ENCODE data around the gene FANCI.

The FANCI gene

GRCh38 chr15:89361451-89362202 is 117.8 kb downstream of the FANCI start:
- DNase-seq (ENCODE audit: low read depth), result no peak
- no peak for TF ChIP-seq CTCF (IDR thresholded peaks at IDR 0.05; ENCODE audit: low read depth, low read length, missing control alignments)
- no peak overlapping the region for H3K4me3 ChIP-seq (ENCODE audit: low read depth, low read length)

GRCh38 chr15:89362203-89363101 is 118.7 kb downstream of the FANCI start:
- H3K4me3 ChIP-seq (ENCODE audit: low read depth, low read length), result no peak overlapping the region

GRCh38 chr15:89363133-89363532 is 119.4 kb downstream of the FANCI start:
- no peak for TF ChIP-seq CTCF (IDR thresholded peaks at IDR 0.05; ENCODE audit: low read depth, low read length, missing control alignments)
- no peak overlapping the region for H3K4me3 ChIP-seq (ENCODE audit: low read depth, low read length)
- no peak for DNase-seq (ENCODE audit: low read depth)

More at GRCh38 chr15:89362203-89363101, 118.7 kb downstream of the FANCI start:
- DNase-seq (ENCODE audit: low read depth), result no peak
- no peak for TF ChIP-seq CTCF (IDR thresholded peaks at IDR 0.05; ENCODE audit: low read depth, low read length, missing control alignments)

DNA sequence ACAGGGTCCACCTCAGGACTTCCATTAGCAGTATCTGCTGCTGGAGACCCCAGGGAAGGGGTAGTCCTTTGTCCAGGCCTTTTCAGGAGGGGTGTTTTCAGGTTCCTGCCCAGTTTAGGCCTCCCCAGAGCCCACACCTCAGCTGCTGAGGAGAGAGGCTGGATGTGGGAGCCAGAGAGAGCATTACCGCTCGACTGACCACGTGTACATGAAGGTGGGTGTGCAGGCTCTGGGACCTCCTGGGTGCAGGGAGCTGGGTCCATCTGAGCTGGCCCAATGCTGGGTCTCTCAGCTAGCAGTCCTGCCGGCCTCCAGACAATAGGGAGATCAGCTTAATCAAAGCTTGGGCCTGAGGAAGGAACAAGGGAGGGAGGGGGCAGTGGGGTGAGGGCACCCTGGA is 120.0 kb downstream of the FANCI start:
- DNase-seq (ENCODE audit: low read depth), result no peak
- no peak overlapping the region for H3K4me3 ChIP-seq (ENCODE audit: low read depth, low read length)
- no peak for TF ChIP-seq CTCF (IDR thresholded peaks at IDR 0.05; ENCODE audit: low read depth, low read length, missing control alignments)

- no peak for TF ChIP-seq CTCF (IDR thresholded peaks at IDR 0.05; ENCODE audit: low read depth, low read length, missing control alignments)
- DNase-seq (ENCODE audit: low read depth), result no peak
- H3K4me3 ChIP-seq (ENCODE audit: low read depth, low read length), result no peak overlapping the region
Measured at GRCh38 chr15:89364341-89364740, 120.6 kb downstream of the FANCI start.

DNA sequence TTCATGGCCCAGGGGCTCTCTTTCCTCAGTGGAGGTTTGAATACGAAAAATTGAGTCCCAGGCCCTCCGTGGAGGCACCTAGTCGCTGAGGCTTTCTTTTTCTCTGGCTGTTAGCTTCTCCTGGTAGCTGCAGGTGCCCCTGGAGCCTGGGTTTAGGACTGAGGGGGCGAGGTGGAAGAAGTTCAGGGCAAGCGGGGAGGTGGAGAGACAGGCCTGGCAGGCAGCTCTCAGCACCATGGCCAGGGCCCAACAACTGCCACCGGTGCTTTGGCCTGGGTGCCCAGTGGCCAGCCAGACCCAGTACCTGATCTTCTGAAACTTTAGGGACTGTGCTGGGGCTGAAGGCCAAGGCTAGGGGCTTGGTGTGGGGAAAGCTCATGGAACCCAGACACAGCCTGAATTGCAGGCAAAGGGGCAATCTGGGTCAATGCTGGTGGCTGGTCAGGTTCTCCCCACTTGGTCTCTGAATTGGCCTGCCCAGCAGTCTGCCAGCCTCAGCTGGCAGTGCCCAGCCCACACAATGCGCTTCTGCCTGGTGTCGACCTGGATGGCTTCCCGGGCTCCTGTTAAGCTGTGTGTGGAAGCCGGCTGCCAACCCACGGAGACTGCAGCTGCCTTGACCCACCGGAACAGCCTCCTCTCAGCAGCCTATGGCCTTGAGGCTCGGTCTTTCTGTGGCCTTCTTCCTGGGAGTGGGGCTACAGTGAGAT is 121.1 kb downstream of the FANCI start:
- DNase-seq (ENCODE audit: low read depth), result no peak
- no peak overlapping the region for H3K4me3 ChIP-seq (ENCODE audit: low read depth, low read length)
- no peak for TF ChIP-seq CTCF (IDR thresholded peaks at IDR 0.05; ENCODE audit: low read depth, low read length, missing control alignments)

All from GM12864 (cell line).